GM13976 (cell line): Measurements from ENCODE around the gene COL20A1.

Source experiments
- DNase-seq: peaks from one replicate; pipeline ENCODE4 v3.0.0; 2012; ENCODE audit warnings: low spot score
- CTCF ChIP-seq: IDR thresholded peaks from 2 replicates; pipeline ENCODE4 v1.5.1; 2012; ENCODE audit warnings: borderline replicate concordance, mild to moderate bottlenecking; ENCODE audit not compliant: insufficient read depth; ENCODE audit errors: extremely low read depth, missing control alignments, control extremely low read depth
- in situ Hi-C: fragments of 300-500 bp; cut with MboI; formaldehyde crosslinking; loops from one replicate; pipeline ENCODE4 v1.12.0; 2022; ENCODE audit warnings: low sequenced_read_pairs, mixed read lengths, inconsistent platforms; ENCODE audit not compliant: unreplicated experiment

The COL20A1 gene

DNA sequence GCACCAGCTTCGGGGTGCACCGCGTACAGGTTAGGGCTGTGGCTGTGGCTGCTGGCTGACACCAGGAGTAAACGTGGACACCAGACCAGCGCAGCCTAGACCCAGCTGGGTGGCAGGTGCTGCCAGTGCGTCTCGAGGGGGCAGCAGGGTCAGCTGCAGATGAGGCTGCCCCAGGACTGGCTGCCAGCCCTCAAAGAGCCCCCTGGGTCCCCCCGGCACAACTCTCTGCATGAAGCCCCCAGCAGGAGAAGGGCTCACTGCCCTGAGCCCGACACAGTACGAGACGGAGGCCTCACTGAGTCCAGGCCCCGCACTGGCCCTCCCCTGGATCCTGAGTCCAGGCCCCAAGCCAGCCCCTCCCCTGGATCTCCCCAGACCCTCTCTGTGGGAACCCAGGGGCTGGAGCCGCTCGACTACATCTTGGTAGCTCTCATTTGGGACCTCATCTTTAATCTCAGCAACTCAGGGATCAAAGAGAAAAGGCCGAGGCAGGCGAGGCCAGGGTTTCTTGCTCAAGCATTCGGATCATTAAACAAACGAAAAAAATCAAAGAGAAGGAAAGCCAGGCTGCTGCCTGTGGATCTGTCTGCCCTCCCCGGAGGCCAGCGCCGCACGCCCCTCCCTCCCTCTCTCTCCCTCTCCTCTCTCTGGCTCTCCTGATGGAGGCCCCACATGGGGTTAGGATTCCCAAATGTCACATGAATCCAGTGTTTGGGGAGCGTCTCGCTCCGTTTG, 31.8 kb upstream of the COL20A1 start:
- in situ Hi-C loops: no loop called here
- no peak for DNase-seq
- TF ChIP-seq CTCF: no peak

DNA sequence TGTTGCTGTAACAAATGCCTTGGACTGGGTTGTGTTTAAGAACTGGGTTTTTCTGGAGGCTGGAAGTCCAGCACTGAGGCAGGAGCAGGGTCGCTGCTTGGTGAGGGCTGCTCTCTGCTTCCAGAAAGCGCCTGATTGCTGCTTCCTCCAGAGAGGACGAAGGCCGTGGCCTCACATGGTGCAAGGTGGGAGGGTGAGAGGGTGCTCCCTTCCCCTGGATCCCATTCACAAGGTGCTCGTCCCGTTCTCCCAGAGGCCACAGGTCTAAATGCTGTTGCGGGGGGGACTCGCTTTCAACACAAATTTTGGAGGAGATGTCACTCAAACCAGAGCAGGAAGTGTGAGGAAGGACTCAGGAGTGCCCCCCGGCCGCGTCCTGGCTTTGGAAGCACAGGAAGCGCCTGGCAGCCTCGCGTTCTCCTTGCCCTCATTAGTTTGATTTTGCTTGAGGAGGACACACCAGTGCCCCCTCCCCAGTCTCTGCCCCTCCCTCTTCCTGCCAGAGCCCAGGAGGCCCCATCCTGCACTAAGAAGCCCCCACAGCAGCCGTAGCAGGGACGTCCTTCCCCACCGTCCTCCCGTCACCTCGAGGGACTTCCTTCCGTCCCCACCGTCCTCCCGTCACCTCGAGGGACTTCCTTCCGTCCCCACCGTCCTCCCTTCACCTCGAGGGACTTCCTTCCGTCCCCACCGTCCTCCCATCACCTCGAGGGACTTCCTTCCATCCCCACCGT, 31.0 kb upstream of the COL20A1 start:
- in situ Hi-C loops: no loop called here
- no peak for DNase-seq
- no peak for TF ChIP-seq CTCF

- DNase-seq: no peak
- in situ Hi-C loops: no loop called here
- TF ChIP-seq CTCF: no peak
Measured at GRCh38 chr20:63262836-63263235, 30.1 kb upstream of the COL20A1 start.

- DNase-seq: no peak
- in situ Hi-C loops: no loop called here
- no peak for TF ChIP-seq CTCF
Measured at GRCh38 chr20:63264000-63264399, 29.0 kb upstream of the COL20A1 start.

GRCh38 chr20:63264519-63264918, 28.5 kb upstream of the COL20A1 start:
- in situ Hi-C loops: no loop called here
- no peak for DNase-seq
- no peak for TF ChIP-seq CTCF

DNA sequence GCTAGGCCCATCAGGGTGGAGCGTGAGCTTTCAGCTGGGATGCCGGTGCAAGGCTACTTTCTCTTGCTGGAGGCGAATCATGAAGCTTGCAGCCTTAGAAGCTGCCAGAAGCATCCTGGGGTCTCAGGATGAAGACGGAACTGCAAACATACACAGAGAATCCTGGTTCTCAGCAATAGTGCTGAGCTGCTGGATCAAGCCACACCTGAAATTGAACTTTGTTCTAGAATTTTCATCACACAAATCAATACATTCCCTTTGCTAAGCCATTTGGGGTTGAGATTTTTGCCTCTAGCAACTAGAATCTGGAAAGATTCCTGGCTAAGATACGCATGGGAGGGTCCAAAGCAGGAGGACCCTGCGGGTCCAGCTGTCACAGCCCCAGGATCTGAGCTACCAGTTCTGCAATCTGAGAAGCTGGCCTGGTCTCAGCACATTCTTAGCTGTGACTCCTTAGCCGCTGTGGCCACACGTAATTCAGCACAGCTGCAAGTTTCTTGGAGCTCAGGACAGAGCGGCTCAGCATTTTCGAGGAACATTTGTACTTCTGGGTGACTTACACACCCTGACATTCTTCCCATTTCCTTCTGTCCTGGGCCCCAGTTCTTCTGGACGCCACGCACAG, 27.0 kb upstream of the COL20A1 start:
- in situ Hi-C loops: no loop called here
- DNase-seq: no peak
- no peak for TF ChIP-seq CTCF
